ENCODE data around the gene KRT7. TPM values are rescaled to one million over a fixed set of nuclear protein-coding genes. Genes with fewer than 3 reads are reported as not detected.
"Not testable (repeated sequence)": the region's sequence is repeated elsewhere in the genome, so short reads cannot be mapped to it uniquely, and the experiment has no call there.

KRT7 gene
- total and polyA plus RNA-seq, 2 donors, result 2.8 to 34.7 TPM

DNA sequence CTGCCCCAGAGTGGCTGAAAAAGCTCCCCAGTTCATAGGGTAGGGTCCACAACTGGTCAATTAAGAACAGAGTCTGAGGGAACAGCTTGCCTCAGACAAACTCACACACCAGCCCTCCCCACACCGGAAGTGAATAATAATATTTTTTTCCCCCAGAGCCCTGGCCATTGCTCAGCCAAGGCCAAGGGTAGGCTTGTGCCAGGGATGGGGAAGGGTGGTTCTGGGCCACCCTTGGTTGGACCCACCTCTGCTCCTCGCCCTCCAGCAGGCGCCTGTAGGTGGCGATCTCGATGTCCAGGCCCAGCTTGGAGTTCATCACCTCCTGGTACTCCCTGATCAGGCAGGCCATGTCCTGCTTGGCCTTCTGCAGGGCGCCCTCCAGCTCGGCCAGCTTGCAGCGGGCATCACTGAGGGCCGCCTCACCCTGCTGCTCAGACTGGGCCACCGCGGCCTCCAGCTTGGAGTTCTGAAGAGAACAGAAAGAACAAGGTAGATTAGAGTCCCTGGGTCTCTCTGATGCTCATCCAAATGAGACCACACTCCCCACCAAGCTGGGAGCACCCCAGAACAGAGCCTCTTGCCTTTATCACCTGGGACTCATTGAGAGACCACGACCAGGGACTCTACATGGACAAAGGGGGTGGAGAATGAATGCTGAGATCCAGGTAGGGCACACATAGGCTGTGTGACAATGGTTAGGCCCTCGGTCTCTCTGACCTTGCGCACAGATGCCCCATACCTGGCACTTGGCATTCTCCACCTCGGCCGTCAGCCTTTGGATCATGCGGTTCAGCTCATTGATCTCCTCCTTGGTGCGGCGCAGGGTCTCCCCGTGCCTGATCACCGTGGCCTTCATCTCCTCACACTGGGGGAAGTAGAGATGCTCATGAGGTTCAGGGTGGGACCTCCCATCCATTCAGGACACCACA is 54.1 kb downstream of the KRT7 start:
- H3K4me1 ChIP-seq (ENCODE audit: control insufficient read depth in 2 of 2, insufficient read depth in 2 of 2, low read length in 2 of 2); DNase-seq (ENCODE audit: low read depth in 6 of 9, low spot score in 9 of 9); H3K4me3 ChIP-seq (ENCODE audit: low read length in 2 of 2); H3K9me3 ChIP-seq (ENCODE audit: control insufficient read depth in 2 of 2, insufficient read depth in 1 of 2, low read length in 1 of 2); H3K36me3 ChIP-seq (ENCODE audit: control insufficient read depth in 2 of 2, insufficient read depth in 2 of 2, low read length in 1 of 2); H3K27me3 ChIP-seq (ENCODE audit: control insufficient read depth in 2 of 2, insufficient read depth in 1 of 2, low read length in 1 of 2); H3K27ac ChIP-seq (ENCODE audit: low read depth in 1 of 2, low read length in 1 of 2): not testable (repeated sequence)
- 92% methylated on average over 20 of the region's 21 CpGs for WGBS

DNA sequence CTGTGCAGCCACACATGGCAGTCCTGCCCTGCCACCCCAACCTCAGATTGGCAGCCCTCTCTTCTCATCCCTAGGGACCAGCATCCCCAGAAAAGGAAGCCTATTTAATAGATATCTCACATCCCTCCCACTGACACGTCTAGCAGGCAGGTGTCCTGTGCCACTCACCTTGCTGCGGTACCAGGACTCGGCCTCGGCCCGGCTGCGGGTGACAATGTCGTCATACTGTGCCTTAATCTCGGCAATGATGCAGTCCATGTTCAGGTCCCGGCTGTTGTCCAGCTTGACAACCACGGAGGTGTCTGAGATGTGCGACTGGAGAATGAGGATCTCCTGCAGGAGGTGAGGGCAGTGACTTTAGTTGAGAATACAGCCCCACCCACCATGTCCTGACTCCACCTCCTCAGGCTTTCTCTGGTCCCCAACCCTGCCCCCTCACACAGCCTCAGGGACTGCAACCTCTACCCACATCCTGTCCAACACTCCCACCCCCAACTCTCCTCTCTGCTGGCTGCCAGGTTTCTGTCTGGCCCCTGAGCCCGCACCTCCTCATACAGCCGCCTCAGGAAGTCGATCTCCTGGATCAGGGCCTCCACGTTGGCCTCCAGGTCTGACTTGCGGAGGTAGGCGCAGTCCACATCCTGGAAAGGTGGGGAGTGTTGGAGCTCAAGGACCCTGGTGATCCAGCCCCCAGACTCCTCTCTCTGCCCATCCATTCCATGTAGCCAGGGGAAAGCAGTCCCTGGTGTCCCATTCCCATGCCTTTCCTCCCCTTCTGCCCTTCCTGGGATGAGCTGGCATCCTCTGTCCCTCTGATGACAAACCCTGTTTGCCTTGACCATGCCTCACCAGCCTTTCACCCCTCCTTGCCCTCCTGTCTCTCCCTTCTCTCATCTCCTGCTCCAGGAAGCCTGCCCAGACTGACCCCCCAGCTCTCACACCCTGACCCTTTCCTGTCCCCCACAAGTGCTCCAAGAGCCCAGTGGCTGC is 55.1 kb downstream of the KRT7 start:
- not testable (repeated sequence) for H3K9me3 ChIP-seq (ENCODE audit: control insufficient read depth in 2 of 2, insufficient read depth in 1 of 2, low read length in 1 of 2); H3K27ac ChIP-seq (ENCODE audit: low read depth in 1 of 2, low read length in 1 of 2); H3K36me3 ChIP-seq (ENCODE audit: control insufficient read depth in 2 of 2, insufficient read depth in 2 of 2, low read length in 1 of 2); H3K4me3 ChIP-seq (ENCODE audit: low read length in 2 of 2); DNase-seq (ENCODE audit: low read depth in 6 of 9, low spot score in 9 of 9); H3K4me1 ChIP-seq (ENCODE audit: control insufficient read depth in 2 of 2, insufficient read depth in 2 of 2, low read length in 2 of 2)
- H3K27me3 ChIP-seq (ENCODE audit: control insufficient read depth in 2 of 2, insufficient read depth in 1 of 2, low read length in 1 of 2), result peaks cover 0 to 11% of the 10 kb centered on the region in 2 donors
- 66% methylated on average over 17 of the region's 17 CpGs for WGBS

DNA sequence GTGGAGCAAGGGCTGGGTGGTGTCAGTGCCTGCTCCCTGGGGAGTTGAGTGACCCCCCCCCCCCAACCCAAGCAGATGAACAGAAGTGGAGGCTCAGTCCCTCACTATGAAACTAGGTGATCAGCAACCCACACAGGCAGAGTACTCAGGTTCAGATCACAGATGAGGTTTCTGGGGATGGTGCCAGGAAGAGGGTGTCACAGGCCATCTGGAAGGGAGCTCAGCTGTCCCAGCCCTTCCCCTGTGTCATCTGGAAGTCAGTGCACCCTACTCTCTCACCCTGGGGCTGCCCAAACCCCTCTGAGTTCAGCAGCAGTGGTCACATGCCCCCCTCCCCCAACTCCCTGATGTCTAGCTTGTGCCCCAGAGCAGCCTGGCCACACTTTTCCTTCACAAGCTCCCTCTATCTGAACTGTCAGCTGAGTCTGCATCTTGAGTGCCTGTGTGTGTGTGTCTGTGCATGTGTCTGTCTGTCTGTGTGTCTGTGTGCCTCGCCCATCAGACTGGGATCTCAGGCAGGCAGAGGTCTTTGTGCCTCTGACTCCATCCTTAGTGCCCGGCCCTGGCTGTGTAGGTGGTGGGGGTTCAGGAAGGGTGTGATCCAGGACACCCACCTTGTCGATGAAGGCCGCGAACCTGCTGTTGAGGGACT is 57.6 kb downstream of the KRT7 start:
- WGBS, result no CpG with 5 or more reads among the region's 5 CpGs
- H3K4me3 ChIP-seq (ENCODE audit: low read length in 2 of 2); H3K27ac ChIP-seq (ENCODE audit: low read depth in 1 of 2, low read length in 1 of 2); DNase-seq (ENCODE audit: low read depth in 6 of 9, low spot score in 9 of 9); H3K9me3 ChIP-seq (ENCODE audit: control insufficient read depth in 2 of 2, insufficient read depth in 1 of 2, low read length in 1 of 2); H3K4me1 ChIP-seq (ENCODE audit: control insufficient read depth in 2 of 2, insufficient read depth in 2 of 2, low read length in 2 of 2); H3K36me3 ChIP-seq (ENCODE audit: control insufficient read depth in 2 of 2, insufficient read depth in 2 of 2, low read length in 1 of 2): not testable (repeated sequence)
- H3K27me3 ChIP-seq (ENCODE audit: control insufficient read depth in 2 of 2, insufficient read depth in 1 of 2, low read length in 1 of 2), result peaks cover 0 to 14% of the 10 kb centered on the region in 2 donors

- H3K4me3 ChIP-seq (ENCODE audit: low read length in 2 of 2), result no peak within 1 kb of the TSS
- no peaks in the 10 kb centered on the region for H3K4me1 ChIP-seq (ENCODE audit: control insufficient read depth in 2 of 2, insufficient read depth in 2 of 2, low read length in 2 of 2)
- H3K27ac ChIP-seq (ENCODE audit: low read depth in 1 of 2, low read length in 1 of 2), result no peak within 1 kb of the TSS
- no peaks in the 10 kb centered on the region for H3K36me3 ChIP-seq (ENCODE audit: control insufficient read depth in 2 of 2, insufficient read depth in 2 of 2, low read length in 1 of 2)
- no peak for DNase-seq (ENCODE audit: low read depth in 6 of 9, low spot score in 9 of 9)
- H3K9me3 ChIP-seq (ENCODE audit: control insufficient read depth in 2 of 2, insufficient read depth in 1 of 2, low read length in 1 of 2), result no peaks in the 10 kb centered on the region
- peaks cover 0 to 14% of the 10 kb centered on the region in 2 donors for H3K27me3 ChIP-seq (ENCODE audit: control insufficient read depth in 2 of 2, insufficient read depth in 1 of 2, low read length in 1 of 2)
- 84% methylated on average over 24 of the region's 32 CpGs for WGBS
Observed at GRCh38 chr12:52291267-52291935, 58.4 kb downstream of the KRT7 start, which contains the start of gene KRT81. Gene KRT81 (minus strand): TSS chr12:52291534. CDS start chr12:52291465, 69 bp downstream.

GRCh38 chr12:52293926-52294325 is 60.9 kb downstream of the KRT7 start:
- DNase-seq (ENCODE audit: low read depth in 6 of 9, low spot score in 9 of 9), result no peak
- Histone ChIP-seq H3K27me3 (ENCODE audit: control insufficient read depth in 2 of 2, insufficient read depth in 1 of 2, low read length in 1 of 2) (peaks cover 0 to 14% of the 10 kb centered on the region in 2 donors), H3K27ac (ENCODE audit: low read depth in 1 of 2, low read length in 1 of 2) (no peak overlapping the region), H3K9me3 (ENCODE audit: control insufficient read depth in 2 of 2, insufficient read depth in 1 of 2, low read length in 1 of 2) (no peaks in the 10 kb centered on the region), H3K4me3 (ENCODE audit: low read length in 2 of 2) (no peak overlapping the region), H3K4me1 (ENCODE audit: control insufficient read depth in 2 of 2, insufficient read depth in 2 of 2, low read length in 2 of 2) (no peaks in the 10 kb centered on the region), H3K36me3 (ENCODE audit: control insufficient read depth in 2 of 2, insufficient read depth in 2 of 2, low read length in 1 of 2) (no peaks in the 10 kb centered on the region)
- WGBS, result 92% methylated on average over 1 of the region's 1 CpG

- H3K4me3 ChIP-seq (ENCODE audit: low read length in 2 of 2), result no peak overlapping the region
- H3K36me3 ChIP-seq (ENCODE audit: control insufficient read depth in 2 of 2, insufficient read depth in 2 of 2, low read length in 1 of 2), result no peaks in the 10 kb centered on the region
- H3K27me3 ChIP-seq (ENCODE audit: control insufficient read depth in 2 of 2, insufficient read depth in 1 of 2, low read length in 1 of 2), result peaks cover 0 to 14% of the 10 kb centered on the region in 2 donors
- WGBS, result 79% methylated on average over 1 of the region's 1 CpG
- no peak overlapping the region for H3K27ac ChIP-seq (ENCODE audit: low read depth in 1 of 2, low read length in 1 of 2)
- DNase-seq (ENCODE audit: low read depth in 6 of 9, low spot score in 9 of 9), result no peak
- H3K4me1 ChIP-seq (ENCODE audit: control insufficient read depth in 2 of 2, insufficient read depth in 2 of 2, low read length in 2 of 2), result no peaks in the 10 kb centered on the region
- no peaks in the 10 kb centered on the region for H3K9me3 ChIP-seq (ENCODE audit: control insufficient read depth in 2 of 2, insufficient read depth in 1 of 2, low read length in 1 of 2)
Observed at GRCh38 chr12:52294803-52295202, 61.8 kb downstream of the KRT7 start.

DNA sequence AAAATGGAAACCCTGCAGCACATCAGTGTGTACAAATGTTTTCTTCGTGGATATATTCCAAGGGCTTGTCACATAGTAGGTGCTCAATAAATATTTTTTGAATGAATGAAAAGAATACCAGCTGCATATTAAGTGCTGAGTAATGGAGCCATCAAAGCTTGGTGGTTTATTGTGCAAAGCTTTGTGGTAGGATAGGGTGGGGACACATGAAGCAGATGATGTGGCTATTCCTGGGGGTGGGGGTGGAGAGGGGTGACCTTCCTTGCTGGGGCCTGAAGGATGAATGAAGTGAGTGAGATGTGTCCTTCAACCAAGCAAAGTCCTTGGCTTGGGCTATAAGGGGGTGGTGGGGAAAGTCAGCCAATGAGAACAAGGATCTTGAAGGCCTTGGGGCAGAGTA is 62.6 kb downstream of the KRT7 start:
- Histone ChIP-seq H3K27ac (ENCODE audit: low read depth in 1 of 2, low read length in 1 of 2) (no peak overlapping the region), H3K9me3 (ENCODE audit: control insufficient read depth in 2 of 2, insufficient read depth in 1 of 2, low read length in 1 of 2) (no peaks in the 10 kb centered on the region), H3K4me3 (ENCODE audit: low read length in 2 of 2) (no peak overlapping the region), H3K4me1 (ENCODE audit: control insufficient read depth in 2 of 2, insufficient read depth in 2 of 2, low read length in 2 of 2) (no peaks in the 10 kb centered on the region), H3K27me3 (ENCODE audit: control insufficient read depth in 2 of 2, insufficient read depth in 1 of 2, low read length in 1 of 2) (peaks cover 0 to 14% of the 10 kb centered on the region in 2 donors), H3K36me3 (ENCODE audit: control insufficient read depth in 2 of 2, insufficient read depth in 2 of 2, low read length in 1 of 2) (no peaks in the 10 kb centered on the region)
- DNase-seq (ENCODE audit: low read depth in 6 of 9, low spot score in 9 of 9), result no peak
- WGBS, result 97% methylated on average over 1 of the region's 1 CpG

GRCh38 chr12:52296572-52297215 is 63.7 kb downstream of the KRT7 start:
- DNase-seq (ENCODE audit: low read depth in 6 of 9, low spot score in 9 of 9), result no peak
- Histone ChIP-seq H3K27me3 (ENCODE audit: control insufficient read depth in 2 of 2, insufficient read depth in 1 of 2, low read length in 1 of 2) (peaks cover 0 to 9% of the 10 kb centered on the region in 2 donors), H3K36me3 (ENCODE audit: control insufficient read depth in 2 of 2, insufficient read depth in 2 of 2, low read length in 1 of 2) (no peaks in the 10 kb centered on the region), H3K9me3 (ENCODE audit: control insufficient read depth in 2 of 2, insufficient read depth in 1 of 2, low read length in 1 of 2) (no peaks in the 10 kb centered on the region), H3K4me3 (ENCODE audit: low read length in 2 of 2) (no peak overlapping the region), H3K4me1 (ENCODE audit: control insufficient read depth in 2 of 2, insufficient read depth in 2 of 2, low read length in 2 of 2) (no peaks in the 10 kb centered on the region), H3K27ac (ENCODE audit: low read depth in 1 of 2, low read length in 1 of 2) (no peak overlapping the region)
- WGBS, result 96% methylated on average over 5 of the region's 5 CpGs
